Activated T-cell treated with anti-CD3 and anti-CD28 coated beads, Interleukin-2, amount 50 U/mL, for 72 hours (primary cell): ENCODE data around the gene FCRLB. TPM values are rescaled to one million over a fixed set of nuclear protein-coding genes. Genes with fewer than 3 reads are reported as not detected.
"Not testable (repeated sequence)": the region's sequence is repeated elsewhere in the genome, so short reads cannot be mapped to it uniquely, and the experiment has no call there.

ENCODE experiments used
- ATAC-seq, 2 donors: fragments of 150-1000 bp; cut with Tn5 transposase; replicated peaks in 1 of 2; 2 replicates each; pipeline ENCODE4 v1.10.0; 2021; ENCODE audit warnings: moderate library complexity in 2 of 2, mild to moderate bottlenecking in 1 of 2
- DNase-seq, 2 donors: peaks; one replicate each; pipeline ENCODE4 v3.0.0; 2021 to 2022; ENCODE audit warnings: mixed read lengths in 1 of 2
- H3K27ac Mint-ChIP-seq: one replicate; pipeline ENCODE4 v1.8.0; 2022; ENCODE audit warnings: mild to moderate bottlenecking, moderate library complexity, mixed read lengths
- H3K27me3 Mint-ChIP-seq: one replicate; pipeline ENCODE4 v1.8.0; 2022; ENCODE audit warnings: low read depth, mixed read lengths
- H3K36me3 Mint-ChIP-seq, 2 donors: one replicate each; pipeline ENCODE4 v1.8.0; 2022; ENCODE audit warnings: mixed read lengths in 2 of 2, mild to moderate bottlenecking in 1 of 2; ENCODE audit not compliant: insufficient read depth in 2 of 2
- H3K4me1 Mint-ChIP-seq: one replicate; pipeline ENCODE4 v1.8.0; 2022; ENCODE audit warnings: low read depth, mixed read lengths
- H3K4me3 Mint-ChIP-seq, 2 donors: one replicate each; pipeline ENCODE4 v1.8.0; 2022; ENCODE audit warnings: mild to moderate bottlenecking in 2 of 2, mixed read lengths in 2 of 2, moderate library complexity in 2 of 2
- H3K9me3 Mint-ChIP-seq, 2 donors: one replicate each; pipeline ENCODE4 v1.8.0; 2022; ENCODE audit warnings: mixed read lengths in 2 of 2
- total RNA-seq, 2 donors: library from RNA; stranded (reverse); gene quantifications; one replicate each; pipeline ENCODE4 v1.2.3, GENCODE V29; 2022

The FCRLB gene
- total RNA-seq, 2 donors from 2014 or later: 0.43 to 1.2 TPM

DNA sequence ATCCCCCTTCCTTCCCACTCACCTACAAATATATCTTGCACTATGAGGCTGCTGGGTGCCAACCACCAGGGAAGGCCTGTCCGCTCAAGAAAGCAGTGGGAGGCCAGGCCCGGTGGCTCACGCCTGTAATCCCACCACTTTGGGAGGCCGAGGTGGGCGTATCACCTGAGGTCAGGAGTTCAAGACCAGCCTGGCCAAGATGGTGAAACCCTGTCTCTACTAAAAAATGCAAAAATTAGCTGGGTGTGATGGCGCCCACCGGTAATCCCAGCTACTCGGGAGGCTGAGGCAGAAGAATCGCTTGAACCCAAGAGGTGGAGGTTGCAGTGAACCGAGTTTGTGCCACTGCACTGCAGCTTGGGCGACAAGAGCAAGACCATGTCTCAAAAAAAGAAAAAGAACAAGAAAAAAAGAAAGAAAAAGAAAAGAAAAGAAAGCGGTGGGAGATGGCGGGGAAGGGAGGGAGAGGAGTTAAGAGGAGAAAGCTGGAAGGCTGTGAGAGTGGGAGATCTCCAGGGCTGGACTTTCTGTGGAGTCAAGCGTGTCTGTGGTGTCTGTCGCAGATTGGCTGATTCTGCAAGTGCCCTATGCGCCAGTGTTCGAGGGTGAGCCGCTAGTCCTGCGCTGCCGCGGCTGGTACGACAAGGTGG, 4.0 kb downstream of the FCRLB start:
- not testable (repeated sequence) for H3K27ac Mint-ChIP-seq, H3K36me3 Mint-ChIP-seq
- H3K27me3 Mint-ChIP-seq: peaks cover 48% of the 10 kb centered on the region

DNA sequence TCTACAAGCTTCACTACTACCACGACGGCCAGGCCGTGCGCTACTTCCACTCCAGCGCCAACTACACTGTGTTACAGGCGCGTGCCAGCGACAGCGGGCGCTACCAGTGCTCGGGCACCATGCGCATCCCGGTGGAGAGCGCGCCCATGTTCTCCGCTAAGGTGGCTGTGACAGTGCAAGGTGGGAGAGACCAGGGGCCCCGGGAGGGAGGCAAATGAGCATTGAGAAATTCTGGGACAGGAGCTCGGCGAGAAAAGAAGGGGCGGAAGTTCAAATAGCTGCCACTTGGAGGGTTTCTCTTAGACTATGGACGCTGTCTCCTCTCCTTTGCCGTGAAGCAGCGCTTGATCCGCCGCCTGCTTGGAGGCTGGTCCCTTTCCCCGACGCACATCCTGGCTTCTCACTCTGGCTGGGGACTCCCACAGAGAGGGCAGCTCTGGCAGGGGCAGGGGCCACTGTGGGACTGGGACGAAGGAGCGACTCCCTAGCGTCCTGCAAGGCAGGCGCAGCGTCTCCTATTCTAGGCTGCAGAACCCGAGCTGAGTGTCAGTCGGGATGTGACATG, 4.6 kb downstream of the FCRLB start:
- Mint-ChIP-seq H3K27ac (no peak overlapping the region), H3K4me3 (peak overlapping the region; percentile 93 to 98), H3K27me3 (peaks cover 50% of the 10 kb centered on the region), H3K9me3 (no peaks in the 10 kb centered on the region), H3K4me1 (peaks cover 66% of the 10 kb centered on the region), H3K36me3 (peaks cover 2% of the 10 kb centered on the region in 2 donors)
- peak; percentile 26 to 31 for ATAC-seq
- peak; percentile 32 to 35 for DNase-seq

More for the DNA sequence above, 4.0 kb downstream of the FCRLB start:
- H3K9me3 Mint-ChIP-seq, DNase-seq, ATAC-seq: not testable (repeated sequence)
- H3K4me1 Mint-ChIP-seq: peaks cover 60% of the 10 kb centered on the region
- H3K4me3 Mint-ChIP-seq: peak overlapping the region; percentile 93 to 98

DNA sequence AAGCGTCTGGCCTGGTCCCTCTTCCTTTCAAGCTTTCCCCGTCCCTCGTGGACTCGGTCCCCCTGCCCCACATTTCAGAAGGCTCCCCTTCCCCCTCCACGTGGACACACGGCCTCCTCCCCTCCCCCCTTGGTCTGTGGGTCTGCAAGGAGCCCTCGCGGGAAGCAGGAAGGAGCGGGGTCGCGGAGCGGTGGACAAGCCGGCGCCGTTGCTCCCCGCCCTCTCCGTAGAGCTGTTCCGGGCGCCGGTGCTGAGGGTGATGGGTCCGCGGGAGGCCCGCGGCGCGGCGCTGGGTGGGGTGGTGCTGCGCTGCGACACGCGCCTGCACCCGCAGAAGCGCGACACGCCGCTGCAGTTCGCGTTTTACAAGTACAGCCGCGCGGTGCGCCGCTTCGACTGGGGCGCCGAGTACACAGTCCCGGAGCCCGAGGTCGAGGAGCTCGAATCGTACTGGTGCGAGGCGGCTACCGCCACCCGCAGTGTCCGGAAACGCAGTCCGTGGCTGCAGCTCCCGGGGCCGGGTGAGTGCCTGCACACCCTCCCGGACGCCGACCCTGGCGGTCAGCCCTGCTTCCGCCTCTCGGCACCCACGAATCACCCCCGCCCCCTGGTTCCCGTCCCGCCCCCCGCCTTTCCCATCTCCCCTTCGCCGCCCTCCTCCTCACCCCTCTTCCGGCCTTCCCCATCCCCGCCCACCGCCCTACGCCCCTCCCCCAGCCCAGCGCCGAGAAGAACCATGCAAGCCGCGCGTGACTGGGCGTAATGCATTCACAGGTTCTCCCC, 5.3 kb downstream of the FCRLB start:
- peak overlapping the region; percentile 93 to 98 for H3K4me3 Mint-ChIP-seq
- H3K36me3 Mint-ChIP-seq: peaks cover 2% of the 10 kb centered on the region in 2 donors
- peaks cover 68% of the 10 kb centered on the region for H3K4me1 Mint-ChIP-seq
- peak; percentile 50 to 62 for ATAC-seq
- H3K9me3 Mint-ChIP-seq: no peaks in the 10 kb centered on the region
- peaks cover 57% of the 10 kb centered on the region for H3K27me3 Mint-ChIP-seq
- no peak overlapping the region for H3K27ac Mint-ChIP-seq
- peak; percentile 59 to 67 for DNase-seq

DNA sequence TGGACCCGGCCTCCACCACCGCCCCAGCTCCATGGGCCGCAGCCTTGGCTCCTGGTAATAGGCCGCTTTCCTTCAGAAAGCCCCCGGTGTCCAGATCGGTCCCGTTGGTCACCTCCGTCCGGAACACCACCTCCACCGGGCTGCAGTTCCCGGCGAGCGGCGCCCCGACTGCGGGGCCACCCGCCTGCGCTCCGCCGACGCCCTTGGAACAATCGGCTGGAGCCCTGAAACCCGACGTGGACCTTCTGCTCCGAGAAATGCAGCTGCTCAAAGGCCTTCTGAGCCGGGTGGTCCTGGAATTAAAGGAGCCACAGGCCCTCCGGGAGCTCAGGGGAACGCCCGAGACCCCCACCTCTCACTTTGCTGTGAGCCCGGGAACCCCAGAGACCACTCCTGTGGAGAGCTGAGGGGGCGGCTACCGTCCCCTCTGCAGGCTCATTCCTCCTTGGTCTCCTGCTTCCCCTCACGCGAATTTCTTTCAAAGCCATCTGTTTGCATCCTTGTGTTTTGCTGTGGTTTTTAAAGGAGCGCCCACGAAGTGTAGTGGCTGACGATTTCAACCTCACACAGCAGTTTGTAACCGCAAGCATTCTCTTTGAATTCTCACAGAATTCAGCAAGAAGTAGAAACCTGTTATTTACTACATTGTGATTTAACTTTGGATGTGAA, 6.0 kb downstream of the FCRLB start:
- DNase-seq: peak; percentile 31 to 48
- peaks cover 2% of the 10 kb centered on the region in 2 donors for H3K36me3 Mint-ChIP-seq
- H3K27ac Mint-ChIP-seq: peak overlapping the region; percentile 88
- H3K9me3 Mint-ChIP-seq: no peaks in the 10 kb centered on the region
- peaks cover 63% of the 10 kb centered on the region for H3K4me1 Mint-ChIP-seq
- peaks cover 56% of the 10 kb centered on the region for H3K27me3 Mint-ChIP-seq
- ATAC-seq: peak; percentile 31 to 38
- H3K4me3 Mint-ChIP-seq: peak overlapping the region; percentile 93 to 98

DNA sequence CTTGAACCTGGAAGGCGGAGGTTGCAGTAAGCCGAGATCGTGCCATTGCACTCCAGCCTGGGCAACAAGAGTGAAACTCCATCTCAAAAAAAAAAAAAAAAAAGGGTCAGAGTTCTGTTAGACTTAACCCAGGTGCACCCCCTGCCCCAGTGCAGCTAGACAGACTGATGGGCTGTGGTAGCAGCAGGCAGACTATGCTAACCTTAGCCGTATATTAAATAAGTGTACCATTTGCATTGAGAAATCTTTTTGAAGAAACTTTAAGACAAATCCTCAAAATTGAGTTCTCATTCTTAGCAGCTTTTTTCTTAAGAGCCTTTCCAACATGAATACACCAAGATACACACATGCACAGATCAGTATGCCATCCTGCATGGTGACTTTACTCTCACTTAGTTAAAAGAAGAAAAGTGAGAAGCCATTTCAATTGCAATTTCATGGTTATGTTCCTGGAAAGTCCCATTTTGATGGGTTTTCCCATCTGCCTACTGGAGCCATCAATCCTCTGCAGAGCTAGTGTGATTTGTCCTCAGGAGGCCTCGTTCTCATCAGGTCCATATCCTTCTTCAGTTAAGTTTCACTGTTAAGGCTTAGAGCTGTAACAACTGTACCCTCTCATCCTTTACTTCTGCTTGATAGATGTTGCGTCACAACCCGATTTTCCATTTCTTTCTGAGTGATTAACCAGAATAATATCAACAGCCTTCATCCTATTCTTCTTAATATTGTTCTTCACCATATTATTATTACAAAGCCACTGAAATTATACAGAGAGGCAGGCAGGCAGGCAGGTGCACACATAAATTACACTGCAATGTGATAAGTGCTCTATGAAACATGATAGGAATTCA, 7.3 kb downstream of the FCRLB start:
- Mint-ChIP-seq H3K4me3 (peak overlapping the region; percentile 17 to 93), H3K4me1 (peaks cover 61% of the 10 kb centered on the region), H3K27me3 (peaks cover 53% of the 10 kb centered on the region), H3K27ac (no peak overlapping the region), H3K9me3 (no peaks in the 10 kb centered on the region), H3K36me3 (peaks cover 2% of the 10 kb centered on the region in 2 donors)
- ATAC-seq (no peak), DNase-seq (no peak)

DNA sequence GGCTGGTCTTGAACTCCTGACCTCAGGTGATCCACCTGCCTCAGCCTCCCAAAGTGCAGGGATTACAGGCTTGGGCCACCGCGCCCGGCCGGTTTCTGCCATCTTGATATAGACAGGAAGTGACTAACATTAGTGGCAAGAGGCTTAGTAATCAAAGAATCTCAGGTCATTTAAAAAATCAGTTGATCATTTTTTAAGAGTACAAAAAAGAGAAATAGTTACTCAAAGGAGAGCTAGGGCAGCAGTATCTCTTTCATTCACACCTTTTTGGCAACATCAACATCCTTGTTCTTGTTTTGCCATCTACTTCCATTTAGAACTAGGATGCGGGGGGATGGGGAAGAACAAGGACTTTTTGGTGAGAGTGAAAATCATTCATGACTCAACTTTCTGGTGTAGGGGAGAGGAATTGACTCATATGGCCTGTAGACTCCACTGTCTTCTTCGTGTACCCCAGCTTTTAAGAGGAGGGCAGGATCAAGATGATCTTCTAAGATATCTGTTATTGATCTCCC, 8.8 kb downstream of the FCRLB start:
- H3K9me3 Mint-ChIP-seq: no peaks in the 10 kb centered on the region
- H3K27ac Mint-ChIP-seq: peak overlapping the region; percentile 53
- ATAC-seq (peak; percentile 51 to 67), DNase-seq (peak in 1 of 2 donors; percentile 57)
- peaks cover 38% of the 10 kb centered on the region for H3K27me3 Mint-ChIP-seq
- peak overlapping the region; percentile 57 to 65 for H3K4me3 Mint-ChIP-seq
- peaks cover 56% of the 10 kb centered on the region for H3K4me1 Mint-ChIP-seq
- peaks cover 2% of the 10 kb centered on the region in 2 donors for H3K36me3 Mint-ChIP-seq

DNA sequence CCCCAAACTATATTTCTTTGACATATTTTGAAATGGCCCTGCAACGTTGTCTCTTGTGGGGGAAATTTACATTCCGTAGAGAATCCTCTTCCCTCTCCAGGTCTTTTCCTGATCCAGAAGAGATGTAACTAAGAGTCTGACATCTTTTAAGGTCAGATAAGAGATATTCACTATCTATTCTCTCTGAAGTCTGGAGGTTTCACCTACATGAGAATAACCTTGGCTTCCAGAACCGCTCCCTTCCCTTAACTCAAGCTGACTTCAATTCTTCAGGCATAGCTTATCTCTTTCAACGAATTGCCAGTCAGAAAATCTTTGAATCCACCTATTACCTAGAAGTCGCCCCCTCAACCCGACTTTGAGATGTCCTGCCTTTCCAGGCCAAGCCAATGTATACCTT, 9.9 kb downstream of the FCRLB start:
- Mint-ChIP-seq H3K36me3 (peaks cover 0 to 2% of the 10 kb centered on the region in 2 donors), H3K4me3 (no peak overlapping the region)
- no peak for DNase-seq

DNA sequence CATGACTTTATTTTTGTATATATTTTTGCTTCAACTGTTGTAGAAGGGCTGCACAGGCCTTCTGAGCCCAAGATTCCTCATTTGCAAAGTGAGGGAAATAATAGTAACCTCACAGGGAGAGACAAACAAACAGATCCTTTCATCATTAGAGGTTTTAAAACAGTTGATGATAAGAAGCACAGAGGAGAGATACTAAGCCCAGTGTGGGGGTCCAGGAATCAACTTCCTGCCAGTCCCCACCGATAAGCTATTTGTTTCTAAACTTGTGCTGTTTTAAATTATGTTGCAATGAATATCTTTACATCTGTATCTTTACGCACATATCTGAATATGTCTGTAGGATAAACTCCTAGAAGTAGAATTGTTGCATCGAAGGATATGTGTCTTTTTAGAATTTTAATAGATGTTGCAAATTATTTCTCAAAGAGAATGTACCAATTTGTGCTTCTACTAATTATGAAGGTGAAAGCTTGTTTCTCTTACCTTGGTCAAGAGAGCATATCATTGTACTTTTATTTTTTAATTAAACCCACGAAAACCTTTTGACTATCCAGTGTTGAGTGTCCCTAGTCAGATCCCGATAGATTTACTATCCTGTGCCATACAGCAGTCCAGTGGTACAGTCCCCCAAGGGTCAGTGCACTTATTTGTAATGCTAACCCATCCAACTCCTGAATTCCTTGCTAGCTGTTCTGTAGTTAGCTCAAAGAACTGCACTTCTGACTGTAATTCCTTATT, 10.8 kb downstream of the FCRLB start:
- DNase-seq (no peak), ATAC-seq (no peak)
- Mint-ChIP-seq H3K4me1 (peaks cover 64% of the 10 kb centered on the region), H3K4me3 (no peak overlapping the region), H3K9me3 (no peaks in the 10 kb centered on the region), H3K36me3 (peaks cover 0 to 2% of the 10 kb centered on the region in 2 donors), H3K27me3 (peaks cover 28% of the 10 kb centered on the region), H3K27ac (no peak overlapping the region)

More for the DNA sequence above, 9.9 kb downstream of the FCRLB start:
- H3K9me3 Mint-ChIP-seq: no peaks in the 10 kb centered on the region
- ATAC-seq: no peak
- H3K27me3 Mint-ChIP-seq: peaks cover 28% of the 10 kb centered on the region
- H3K4me1 Mint-ChIP-seq: peaks cover 55% of the 10 kb centered on the region
- no peak overlapping the region for H3K27ac Mint-ChIP-seq

DNA sequence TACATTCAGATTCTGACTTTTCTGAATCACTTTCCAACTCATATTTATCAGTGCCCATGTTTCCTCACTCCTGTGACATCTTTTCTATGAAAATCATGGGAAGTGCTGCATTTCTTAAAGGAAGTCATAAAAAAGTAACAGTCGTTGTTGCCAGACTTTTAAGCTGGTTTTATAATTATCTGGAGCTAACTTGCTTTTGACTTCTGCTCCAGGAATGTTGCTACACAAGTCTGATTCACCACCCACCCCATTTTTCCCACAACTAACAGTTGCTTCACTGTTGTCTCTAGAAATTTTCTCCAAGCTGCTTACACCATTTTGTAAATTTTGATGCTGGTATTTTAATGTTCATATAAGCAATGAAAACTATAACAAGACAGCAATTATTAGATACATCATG, 12.2 kb downstream of the FCRLB start:
- peaks cover 55% of the 10 kb centered on the region for H3K4me1 Mint-ChIP-seq
- no peak overlapping the region for H3K4me3 Mint-ChIP-seq
- peaks cover 22% of the 10 kb centered on the region for H3K27me3 Mint-ChIP-seq
- DNase-seq: no peak
- no peaks in the 10 kb centered on the region for H3K9me3 Mint-ChIP-seq
- no peak overlapping the region for H3K27ac Mint-ChIP-seq
- ATAC-seq: no peak
- no peaks in the 10 kb centered on the region for H3K36me3 Mint-ChIP-seq

DNA sequence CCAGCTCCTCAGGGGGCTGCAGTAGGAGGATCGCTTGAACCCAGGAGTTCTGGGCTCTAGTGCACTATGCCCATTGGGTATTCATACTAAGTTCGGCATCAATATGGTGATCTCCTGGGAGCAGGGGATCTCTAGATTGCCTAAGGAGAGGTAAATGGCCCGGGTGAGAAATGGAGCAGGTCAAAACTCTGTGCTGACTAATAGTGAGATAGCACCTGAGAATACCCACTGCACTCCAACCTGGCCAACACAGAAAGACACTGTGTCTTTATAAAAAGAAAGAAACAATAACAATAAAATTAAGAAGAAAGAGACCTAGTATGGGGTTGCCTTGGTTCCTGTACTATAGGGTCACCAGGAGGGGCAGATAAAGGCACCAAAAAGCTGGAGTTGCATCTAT, 14.5 kb downstream of the FCRLB start:
- Mint-ChIP-seq H3K9me3 (no peaks in the 10 kb centered on the region), H3K4me3 (no peak overlapping the region), H3K27ac (no peak overlapping the region), H3K4me1 (peaks cover 41% of the 10 kb centered on the region), H3K27me3 (peaks cover 21% of the 10 kb centered on the region), H3K36me3 (no peaks in the 10 kb centered on the region)
- no peak for ATAC-seq
- DNase-seq: no peak

DNA sequence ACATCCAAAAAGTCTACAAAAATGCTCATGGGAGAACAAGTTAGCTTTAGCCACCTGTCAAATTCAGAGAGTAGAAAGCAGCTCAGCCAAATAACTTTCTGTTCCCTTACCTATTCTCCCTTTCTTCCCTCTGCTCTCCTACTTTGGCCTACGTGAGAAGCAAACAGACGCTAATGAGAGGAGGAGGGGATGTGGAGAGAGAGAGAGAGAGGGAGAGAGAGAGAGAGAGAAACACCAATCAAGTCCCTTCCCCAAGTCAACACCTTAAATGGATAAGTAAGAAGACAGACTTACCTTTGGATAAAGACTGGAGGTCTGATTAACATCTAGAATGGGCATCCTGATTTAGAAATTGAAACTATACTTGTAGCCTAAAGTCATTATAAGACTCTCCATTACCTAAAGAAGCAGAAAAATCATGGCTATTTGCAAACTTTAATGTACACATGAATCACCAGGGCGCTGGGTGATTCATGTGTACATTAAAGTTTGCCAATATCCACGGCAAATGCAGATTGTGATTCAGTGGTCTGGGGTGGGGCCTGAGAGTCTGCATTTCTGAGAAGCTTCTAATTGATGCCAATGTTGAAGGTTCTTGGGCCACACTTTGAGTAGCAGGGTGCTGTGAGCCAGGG, 15.1 kb downstream of the FCRLB start:
- Mint-ChIP-seq H3K36me3 (no peaks in the 10 kb centered on the region), H3K27me3 (peaks cover 15% of the 10 kb centered on the region), H3K4me3 (peak overlapping the region in 1 of 2 donors; percentile 26), H3K27ac (no peak overlapping the region), H3K4me1 (peaks cover 38% of the 10 kb centered on the region), H3K9me3 (no peaks in the 10 kb centered on the region)
- peak; percentile 31 to 54 for DNase-seq
- ATAC-seq: peak; percentile 63 to 67
